Endothelial cell (in vitro differentiated cells): Measurements from ENCODE around the gene F2RL2. TPM values are rescaled to one million over a fixed set of nuclear protein-coding genes. Genes with fewer than 3 reads are reported as not detected.

Experiments
- DNase-seq: peaks from one replicate; pipeline ENCODE4 v3.0.0; 2021; ENCODE audit warnings: low spot score
- H3K27ac Mint-ChIP-seq: one replicate; pipeline ENCODE4 v1.8.0; 2021; ENCODE audit warnings: mixed read lengths, inconsistent platforms; ENCODE audit not compliant: unreplicated experiment
- H3K27me3 Mint-ChIP-seq: one replicate; pipeline ENCODE4 v1.8.0; 2021; ENCODE audit warnings: mild to moderate bottlenecking, moderate library complexity, mixed read lengths, inconsistent platforms; ENCODE audit not compliant: unreplicated experiment
- H3K36me3 Mint-ChIP-seq: one replicate; pipeline ENCODE4 v1.8.0; 2021; ENCODE audit warnings: mild to moderate bottlenecking, low read depth, mixed read lengths, inconsistent platforms; ENCODE audit not compliant: unreplicated experiment
- H3K4me1 Mint-ChIP-seq: one replicate; pipeline ENCODE4 v1.8.0; 2021; ENCODE audit warnings: mild to moderate bottlenecking, mixed read lengths, inconsistent platforms; ENCODE audit not compliant: unreplicated experiment
- H3K4me3 Mint-ChIP-seq: one replicate; pipeline ENCODE4 v1.8.0; 2021; ENCODE audit warnings: mild to moderate bottlenecking, mixed read lengths, inconsistent platforms; ENCODE audit not compliant: unreplicated experiment
- H3K9me3 Mint-ChIP-seq: one replicate; pipeline ENCODE4 v1.8.0; 2021; ENCODE audit warnings: mixed read lengths, inconsistent platforms; ENCODE audit not compliant: unreplicated experiment
- CTCF ChIP-seq: fragments of 200-600 bp; sonication (generic); IDR thresholded peaks from one replicate; pipeline ENCODE4 v1.5.0; 2021; ENCODE audit warnings: antibody characterized with exemption; ENCODE audit not compliant: unreplicated experiment
- total RNA-seq: library from RNA; stranded (reverse); fragmentation: NEBNext Ultra II Directional; extraction: Animal tissue kit (Norgen Biotek cat#: 25700); gene quantifications from one replicate; pipeline ENCODE4 v1.2.1, GENCODE V29; 2021; ENCODE audit not compliant: unreplicated experiment

F2RL2 gene
- total RNA-seq, 1 donor from 2014 or later = 311 TPM

- TF ChIP-seq CTCF = no peak
- H3K27ac Mint-ChIP-seq = no peak overlapping the region
- no peaks in the 10 kb centered on the region for H3K9me3 Mint-ChIP-seq
- H3K4me3 Mint-ChIP-seq = peak overlapping the region; percentile 95
- peaks cover 73% of the 10 kb centered on the region for H3K36me3 Mint-ChIP-seq
- peaks cover 42% of the 10 kb centered on the region for H3K4me1 Mint-ChIP-seq
- no peak for DNase-seq
- peaks cover 3% of the 10 kb centered on the region for H3K27me3 Mint-ChIP-seq
Measured at GRCh38 chr5:76617229-76617628, 6.0 kb downstream of the F2RL2 start.

- peaks cover 65% of the 10 kb centered on the region for H3K36me3 Mint-ChIP-seq
- no peaks in the 10 kb centered on the region for H3K9me3 Mint-ChIP-seq
- H3K27ac Mint-ChIP-seq = peak overlapping the region; percentile 87
- DNase-seq = no peak
- H3K27me3 Mint-ChIP-seq = peaks cover 2% of the 10 kb centered on the region
- peak overlapping the region; percentile 70 for H3K4me3 Mint-ChIP-seq
- no peak for TF ChIP-seq CTCF
- H3K4me1 Mint-ChIP-seq = peaks cover 42% of the 10 kb centered on the region
Measured at GRCh38 chr5:76616206-76616605, 7.0 kb downstream of the F2RL2 start.

- TF ChIP-seq CTCF = no peak
- peaks cover 60% of the 10 kb centered on the region for H3K36me3 Mint-ChIP-seq
- H3K27me3 Mint-ChIP-seq = peaks cover 2% of the 10 kb centered on the region
- no peak overlapping the region for H3K27ac Mint-ChIP-seq
- peaks cover 39% of the 10 kb centered on the region for H3K4me1 Mint-ChIP-seq
- H3K4me3 Mint-ChIP-seq = peak overlapping the region; percentile 38
- no peaks in the 10 kb centered on the region for H3K9me3 Mint-ChIP-seq
- no peak for DNase-seq
Measured at GRCh38 chr5:76615759-76616158, 7.4 kb downstream of the F2RL2 start.

- no peak for DNase-seq
- H3K4me3 Mint-ChIP-seq = no peak overlapping the region
- H3K9me3 Mint-ChIP-seq = no peaks in the 10 kb centered on the region
- H3K4me1 Mint-ChIP-seq = peaks cover 20% of the 10 kb centered on the region
- H3K27ac Mint-ChIP-seq = no peak overlapping the region
- peaks cover 38% of the 10 kb centered on the region for H3K36me3 Mint-ChIP-seq
- H3K27me3 Mint-ChIP-seq = no peaks in the 10 kb centered on the region
- no peak for TF ChIP-seq CTCF
Measured at GRCh38 chr5:76612942-76613341, 10.3 kb downstream of the F2RL2 start.

- Mint-ChIP-seq H3K27ac (peak overlapping the region; percentile 9), H3K4me1 (peaks cover 12% of the 10 kb centered on the region), H3K36me3 (peaks cover 12% of the 10 kb centered on the region), H3K27me3 (no peaks in the 10 kb centered on the region), H3K9me3 (no peaks in the 10 kb centered on the region), H3K4me3 (no peak overlapping the region)
- TF ChIP-seq CTCF = no peak
- DNase-seq = no peak
Measured at GRCh38 chr5:76610196-76610595, 13.0 kb downstream of the F2RL2 start.
